Colonic mucosa (tissue), 4 donors: ENCODE results near the gene SLC6A11. TPM values are rescaled to one million over a fixed set of nuclear protein-coding genes. Genes with fewer than 3 reads are reported as not detected.

Experiments used
- DNase-seq: peaks from one replicate; pipeline ENCODE4 v3.0.0-alpha.2; 2020
- H3K27ac ChIP-seq: fragments of 200-600 bp; one replicate; pipeline ENCODE4 v1.8.0; 2021
- H3K27me3 ChIP-seq: fragments of 200-600 bp; one replicate; pipeline ENCODE4 v1.8.0; 2021
- H3K36me3 ChIP-seq: fragments of 200-600 bp; one replicate; pipeline ENCODE4 v1.8.0; 2021
- H3K4me1 ChIP-seq: fragments of 200-600 bp; one replicate; pipeline ENCODE4 v1.8.0; 2021; ENCODE audit warnings: mild to moderate bottlenecking
- H3K4me3 ChIP-seq: fragments of 200-600 bp; one replicate; pipeline ENCODE4 v1.8.0; 2021
- H3K9ac ChIP-seq, 2 donors: one replicate each; pipeline ENCODE4 v1.7.0; 2013; ENCODE audit warnings: control low read depth in 2 of 2, low read depth in 2 of 2, low read length in 2 of 2
- H3K9me3 ChIP-seq: fragments of 200-600 bp; one replicate; pipeline ENCODE4 v1.8.0; 2021
- intact Hi-C: fragments of 100-400 bp; cut with DNase I; formaldehyde crosslinking; loops from one replicate; pipeline ENCODE4 v1.14.1; 2022
- total RNA-seq, 2 donors: library from RNA; stranded (reverse); fragmentation: NEBNext Ultra II Directional in 1 of 2; extraction: Animal tissue kit (Norgen Biotek cat#: 25700) in 1 of 2; gene quantifications; one replicate each; pipeline ENCODE4 v1.2.1, GENCODE V29; 2021
- TF ChIP-seq, protein P1 (sequence below): fragments of 200-600 bp; IDR thresholded peaks from one replicate; pipeline ENCODE4 v1.8.0; 2022; ENCODE audit warnings: antibody characterized with exemption, mild to moderate bottlenecking
- donor health status: healthy.
- donor health status: DM: no; HTN: no; CAD: no.
- donor health status: DM: no; HTN: no; CAD: no.

Gene SLC6A11
- total RNA-seq, 2 donors from 2014 or later = not detected

GRCh38 chr3:10917176-10917575 lies 101.1 kb downstream of the SLC6A11 start:
- intact Hi-C loops = no loop called here
- DNase-seq = no peak

GRCh38 chr3:10918011-10918410 lies 102.0 kb downstream of the SLC6A11 start:
- TF ChIP-seq, protein P1, sequence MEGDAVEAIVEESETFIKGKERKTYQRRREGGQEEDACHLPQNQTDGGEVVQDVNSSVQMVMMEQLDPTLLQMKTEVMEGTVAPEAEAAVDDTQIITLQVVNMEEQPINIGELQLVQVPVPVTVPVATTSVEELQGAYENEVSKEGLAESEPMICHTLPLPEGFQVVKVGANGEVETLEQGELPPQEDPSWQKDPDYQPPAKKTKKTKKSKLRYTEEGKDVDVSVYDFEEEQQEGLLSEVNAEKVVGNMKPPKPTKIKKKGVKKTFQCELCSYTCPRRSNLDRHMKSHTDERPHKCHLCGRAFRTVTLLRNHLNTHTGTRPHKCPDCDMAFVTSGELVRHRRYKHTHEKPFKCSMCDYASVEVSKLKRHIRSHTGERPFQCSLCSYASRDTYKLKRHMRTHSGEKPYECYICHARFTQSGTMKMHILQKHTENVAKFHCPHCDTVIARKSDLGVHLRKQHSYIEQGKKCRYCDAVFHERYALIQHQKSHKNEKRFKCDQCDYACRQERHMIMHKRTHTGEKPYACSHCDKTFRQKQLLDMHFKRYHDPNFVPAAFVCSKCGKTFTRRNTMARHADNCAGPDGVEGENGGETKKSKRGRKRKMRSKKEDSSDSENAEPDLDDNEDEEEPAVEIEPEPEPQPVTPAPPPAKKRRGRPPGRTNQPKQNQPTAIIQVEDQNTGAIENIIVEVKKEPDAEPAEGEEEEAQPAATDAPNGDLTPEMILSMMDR = no peak
- H3K27ac ChIP-seq = no peak overlapping the region
- intact Hi-C loops = no loop called here

More at GRCh38 chr3:10917176-10917575, 101.1 kb downstream of the SLC6A11 start:
- no peaks in the 10 kb centered on the region for H3K36me3 ChIP-seq
- H3K4me3 ChIP-seq = no peak overlapping the region
- H3K27me3 ChIP-seq = no peaks in the 10 kb centered on the region
- TF ChIP-seq, protein P1 = no peak
- H3K4me1 ChIP-seq = no peaks in the 10 kb centered on the region
- no peak overlapping the region for H3K27ac ChIP-seq
- no peak overlapping the region for H3K9ac ChIP-seq
- no peaks in the 10 kb centered on the region for H3K9me3 ChIP-seq

DNA sequence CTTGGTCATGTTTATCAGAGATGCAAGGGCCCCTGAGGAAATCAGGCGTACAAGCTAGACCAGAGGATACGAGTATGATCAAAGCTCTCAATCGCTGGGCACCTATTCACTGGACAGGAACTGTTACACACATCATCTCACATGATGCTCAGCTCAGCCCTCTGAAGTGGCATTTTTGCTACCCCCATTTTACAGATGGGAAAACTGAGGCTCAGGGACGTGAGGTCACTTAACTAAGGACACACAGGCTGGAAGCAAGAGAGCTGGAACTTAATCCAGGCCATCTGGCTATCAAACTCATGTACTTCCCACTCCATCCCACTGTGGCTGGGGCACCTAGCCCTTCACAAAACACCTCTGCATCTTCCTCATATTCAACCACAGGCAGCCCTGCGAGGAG lies 103.6 kb downstream of the SLC6A11 start:
- no peaks in the 10 kb centered on the region for H3K27me3 ChIP-seq
- H3K4me3 ChIP-seq = no peak overlapping the region
- no peaks in the 10 kb centered on the region for H3K9me3 ChIP-seq
- no peaks in the 10 kb centered on the region for H3K36me3 ChIP-seq
- intact Hi-C loops = no loop called here
- no peak overlapping the region for H3K27ac ChIP-seq
- TF ChIP-seq, protein P1 = no peak
- no peak for DNase-seq
- H3K9ac ChIP-seq = no peak overlapping the region
- no peaks in the 10 kb centered on the region for H3K4me1 ChIP-seq

More at GRCh38 chr3:10918011-10918410, 102.0 kb downstream of the SLC6A11 start:
- no peak for DNase-seq
- Histone ChIP-seq H3K9me3 (no peaks in the 10 kb centered on the region), H3K4me1 (no peaks in the 10 kb centered on the region), H3K27me3 (no peaks in the 10 kb centered on the region), H3K4me3 (no peak overlapping the region), H3K9ac (no peak overlapping the region), H3K36me3 (no peaks in the 10 kb centered on the region)

DNA sequence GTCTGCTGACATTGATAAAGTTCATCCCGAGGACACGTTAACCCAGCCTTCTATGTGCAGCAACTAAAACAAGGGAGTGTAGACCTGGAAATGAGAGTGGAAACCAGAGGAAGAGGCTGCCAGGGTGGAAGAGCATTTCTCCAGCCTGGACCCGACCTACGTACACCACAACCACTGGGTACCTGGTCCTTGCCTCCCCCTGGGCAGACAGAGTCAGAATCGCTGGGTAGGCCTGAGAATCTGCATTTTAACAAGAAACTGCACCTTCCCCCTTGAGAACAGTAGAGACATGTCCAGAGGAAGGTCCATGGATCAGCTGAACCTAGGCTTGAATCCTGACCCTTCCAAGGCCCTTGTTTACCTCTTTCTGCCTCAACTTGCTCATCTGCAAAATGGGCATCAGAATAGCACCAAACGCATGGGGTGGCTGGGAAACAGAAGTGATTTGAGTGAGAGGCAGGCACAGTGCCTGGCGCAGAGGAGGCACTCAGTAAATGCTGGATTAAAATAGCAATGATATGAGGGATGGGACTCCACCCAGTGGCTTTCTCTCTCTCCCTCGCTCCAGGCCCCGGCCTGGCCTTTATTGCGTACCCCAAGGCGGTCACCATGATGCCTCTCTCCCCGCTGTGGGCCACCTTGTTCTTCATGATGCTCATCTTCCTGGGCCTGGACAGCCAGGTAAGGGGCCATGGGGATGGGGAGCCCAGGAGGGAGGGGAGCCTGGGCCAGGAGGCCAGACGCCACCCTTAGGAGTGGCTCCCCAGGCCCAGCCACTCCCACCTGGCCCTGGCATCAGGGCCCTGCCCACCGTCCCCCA lies 109.6 kb downstream of the SLC6A11 start:
- TF ChIP-seq, protein P1 = no peak
- Histone ChIP-seq H3K27me3 (no peaks in the 10 kb centered on the region), H3K4me1 (no peaks in the 10 kb centered on the region), H3K4me3 (no peak overlapping the region), H3K36me3 (no peaks in the 10 kb centered on the region), H3K27ac (no peak overlapping the region), H3K9ac (no peak overlapping the region), H3K9me3 (no peaks in the 10 kb centered on the region)
- no peak for DNase-seq
- intact Hi-C loops = no loop called here

- H3K36me3 ChIP-seq = no peaks in the 10 kb centered on the region
- DNase-seq = no peak
- no peak overlapping the region for H3K27ac ChIP-seq
- intact Hi-C loops = no loop called here
- no peak overlapping the region for H3K9ac ChIP-seq
- H3K4me1 ChIP-seq = no peaks in the 10 kb centered on the region
- no peaks in the 10 kb centered on the region for H3K27me3 ChIP-seq
- TF ChIP-seq, protein P1 = no peak
- no peak overlapping the region for H3K4me3 ChIP-seq
- H3K9me3 ChIP-seq = no peaks in the 10 kb centered on the region
Measured at GRCh38 chr3:10926256-10926810, 110.3 kb downstream of the SLC6A11 start.
